ENCODE results near the gene TNFRSF25. TPM values are rescaled to one million over a fixed set of nuclear protein-coding genes. Genes with fewer than 3 reads are reported as not detected.
"Not testable (repeated sequence)": the region's sequence is repeated elsewhere in the genome, so short reads cannot be mapped to it uniquely, and the experiment has no call there.

The TNFRSF25 gene
- total RNA-seq, 1 experiment from 2014 or later: 1.2 TPM

GRCh38 chr1:6462412-6463119, 3.4 kb downstream of the TNFRSF25 start:
- in situ Hi-C loops (cut with HindIII; ENCODE audit: low pct_unique_long_range_greater_than_20kb, low sequenced_read_pairs): no loop called here
- DNase-seq (ENCODE audit: low read depth, low spot score): no peak

GRCh38 chr1:6461538-6462411, 4.2 kb downstream of the TNFRSF25 start:
- in situ Hi-C loops (cut with HindIII; ENCODE audit: low pct_unique_long_range_greater_than_20kb, low sequenced_read_pairs): no loop called here
- no peak for DNase-seq (ENCODE audit: low read depth, low spot score)

- no peak for DNase-seq (ENCODE audit: low read depth, low spot score)
- in situ Hi-C loops (cut with HindIII; ENCODE audit: low pct_unique_long_range_greater_than_20kb, low sequenced_read_pairs): no loop called here
Observed at GRCh38 chr1:6461051-6461530, 4.9 kb downstream of the TNFRSF25 start.

- in situ Hi-C loops (cut with HindIII; ENCODE audit: low pct_unique_long_range_greater_than_20kb, low sequenced_read_pairs): no loop called here
- DNase-seq (ENCODE audit: low read depth, low spot score): no peak
Observed at GRCh38 chr1:6460301-6461050, 5.5 kb downstream of the TNFRSF25 start.

GRCh38 chr1:6459850-6460265, 6.1 kb downstream of the TNFRSF25 start:
- DNase-seq (ENCODE audit: low read depth, low spot score): no peak
- in situ Hi-C loops (cut with HindIII; ENCODE audit: low pct_unique_long_range_greater_than_20kb, low sequenced_read_pairs): no loop called here

- in situ Hi-C loops (cut with HindIII; ENCODE audit: low pct_unique_long_range_greater_than_20kb, low sequenced_read_pairs): no loop called here
- DNase-seq (ENCODE audit: low read depth, low spot score): no peak
Observed at GRCh38 chr1:6456800-6457466, 9.0 kb downstream of the TNFRSF25 start.

GRCh38 chr1:6455752-6456520, 10.0 kb downstream of the TNFRSF25 start:
- DNase-seq (ENCODE audit: low read depth, low spot score); in situ Hi-C loops (cut with HindIII; ENCODE audit: low pct_unique_long_range_greater_than_20kb, low sequenced_read_pairs): not testable (repeated sequence)

GRCh38 chr1:6454856-6455751, 10.9 kb downstream of the TNFRSF25 start:
- DNase-seq (ENCODE audit: low read depth, low spot score): no peak
- in situ Hi-C loops (cut with HindIII; ENCODE audit: low pct_unique_long_range_greater_than_20kb, low sequenced_read_pairs): no loop called here

GRCh38 chr1:6453895-6454855, 11.8 kb downstream of the TNFRSF25 start:
- not testable (repeated sequence) for DNase-seq (ENCODE audit: low read depth, low spot score)

GRCh38 chr1:6450943-6451373, 15.0 kb downstream of the TNFRSF25 start:
- DNase-seq (ENCODE audit: low read depth, low spot score): no peak
- in situ Hi-C loops (cut with HindIII; ENCODE audit: low pct_unique_long_range_greater_than_20kb, low sequenced_read_pairs): no loop called here

More at GRCh38 chr1:6453895-6454855, 11.8 kb downstream of the TNFRSF25 start:
- in situ Hi-C loops (cut with HindIII; ENCODE audit: low pct_unique_long_range_greater_than_20kb, low sequenced_read_pairs): not testable (repeated sequence)

GRCh38 chr1:6450486-6450885, 15.5 kb downstream of the TNFRSF25 start:
- in situ Hi-C loops (cut with HindIII; ENCODE audit: low pct_unique_long_range_greater_than_20kb, low sequenced_read_pairs); DNase-seq (ENCODE audit: low read depth, low spot score): not testable (repeated sequence)

- in situ Hi-C loops (cut with HindIII; ENCODE audit: low pct_unique_long_range_greater_than_20kb, low sequenced_read_pairs): no loop called here
- no peak for DNase-seq (ENCODE audit: low read depth, low spot score)
Observed at GRCh38 chr1:6450005-6450450, 15.9 kb downstream of the TNFRSF25 start.

- DNase-seq (ENCODE audit: low read depth, low spot score): no peak
- in situ Hi-C loops (cut with HindIII; ENCODE audit: low pct_unique_long_range_greater_than_20kb, low sequenced_read_pairs): no loop called here
Observed at GRCh38 chr1:6448749-6449631, 17.0 kb downstream of the TNFRSF25 start.
